ENCODE results near the gene PIP5K1C. TPM values are rescaled to one million over a fixed set of nuclear protein-coding genes. Genes with fewer than 3 reads are reported as not detected.
A peak's percentile ranks its signal among the peaks of the same experiment; 100 is the strongest.

Gene PIP5K1C
- total RNA-seq, 1 donor from 2014 or later: 42.0 TPM

DNA sequence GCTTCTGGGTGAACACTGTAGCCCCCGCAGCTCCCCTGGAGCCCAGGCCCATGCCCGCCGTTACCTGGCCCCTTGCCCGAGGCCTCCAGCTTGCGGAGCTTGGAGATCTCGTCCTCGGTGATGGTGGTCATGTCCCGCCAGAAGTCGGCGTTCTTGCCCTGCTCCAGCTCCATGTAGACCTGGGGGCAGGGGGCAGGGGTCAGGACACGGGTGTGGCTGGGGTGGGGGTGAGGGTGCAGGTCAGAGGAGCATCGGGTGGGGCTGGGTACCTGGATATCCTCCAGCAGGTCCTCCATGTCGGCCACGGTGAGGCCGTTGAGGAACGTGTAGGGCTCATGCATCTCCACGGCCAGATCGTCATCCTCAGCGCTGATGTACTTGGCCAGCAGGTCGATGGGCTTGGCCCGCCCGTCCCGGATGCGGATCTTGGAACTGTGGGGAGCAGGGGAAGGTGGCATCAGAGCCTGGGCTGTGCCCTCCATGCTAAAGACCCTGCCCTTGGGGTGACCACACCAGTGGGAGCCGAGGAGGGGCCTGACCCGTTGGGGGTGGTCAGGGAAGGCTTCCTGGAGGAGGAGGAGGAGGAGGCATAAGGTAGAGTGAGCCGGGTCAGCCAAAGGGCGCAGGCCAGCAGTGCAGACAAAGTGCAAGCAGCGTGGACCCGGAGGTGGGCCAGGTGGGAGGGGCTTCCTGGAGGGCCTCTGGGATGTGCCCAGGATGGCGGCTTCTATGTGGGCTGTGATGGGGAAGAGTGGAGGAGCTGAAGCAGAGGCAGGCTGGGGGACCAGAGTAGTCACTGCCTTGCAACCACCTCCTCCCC, 81.2 kb downstream of the PIP5K1C start:
- H3K36me3 Mint-ChIP-seq (ENCODE audit: low read depth, unreplicated experiment): peaks cover 6% of the 10 kb centered on the region
- Histone ChIP-seq H3K4me3 (ENCODE audit: insufficient read depth, low read depth, low read length) (no peak overlapping the region), H4K20me1 (ENCODE audit: insufficient read depth, low read length) (peaks cover 7% of the 10 kb centered on the region), H2AFZ (ENCODE audit: low read depth, low read length) (no peak overlapping the region), H3K9ac (ENCODE audit: low read length) (no peak overlapping the region), H3K9me3 (ENCODE audit: insufficient read depth, low read depth, low read length) (no peaks in the 10 kb centered on the region), H3K27ac (ENCODE audit: low read depth, low read length) (no peak overlapping the region), H3K36me3 (ENCODE audit: insufficient read depth, low read length) (no peaks in the 10 kb centered on the region), H3K4me1 (ENCODE audit: insufficient read depth, low read length) (no peaks in the 10 kb centered on the region), H3K27me3 (ENCODE audit: insufficient read depth, low read length) (no peaks in the 10 kb centered on the region), H3K4me2 (ENCODE audit: low read length) (no peak overlapping the region), H3K79me2 (ENCODE audit: insufficient read depth, low read length) (peaks cover 12% of the 10 kb centered on the region)
- H3K27me3 Mint-ChIP-seq (ENCODE audit: low read depth, unreplicated experiment): no peaks in the 10 kb centered on the region
- H3K27ac Mint-ChIP-seq (ENCODE audit: unreplicated experiment): peak overlapping the region; percentile 7
- H3K9me3 Mint-ChIP-seq (ENCODE audit: unreplicated experiment): no peaks in the 10 kb centered on the region
- H3K4me3 Mint-ChIP-seq (ENCODE audit: unreplicated experiment): no peak overlapping the region
- TF ChIP-seq, protein P1, sequence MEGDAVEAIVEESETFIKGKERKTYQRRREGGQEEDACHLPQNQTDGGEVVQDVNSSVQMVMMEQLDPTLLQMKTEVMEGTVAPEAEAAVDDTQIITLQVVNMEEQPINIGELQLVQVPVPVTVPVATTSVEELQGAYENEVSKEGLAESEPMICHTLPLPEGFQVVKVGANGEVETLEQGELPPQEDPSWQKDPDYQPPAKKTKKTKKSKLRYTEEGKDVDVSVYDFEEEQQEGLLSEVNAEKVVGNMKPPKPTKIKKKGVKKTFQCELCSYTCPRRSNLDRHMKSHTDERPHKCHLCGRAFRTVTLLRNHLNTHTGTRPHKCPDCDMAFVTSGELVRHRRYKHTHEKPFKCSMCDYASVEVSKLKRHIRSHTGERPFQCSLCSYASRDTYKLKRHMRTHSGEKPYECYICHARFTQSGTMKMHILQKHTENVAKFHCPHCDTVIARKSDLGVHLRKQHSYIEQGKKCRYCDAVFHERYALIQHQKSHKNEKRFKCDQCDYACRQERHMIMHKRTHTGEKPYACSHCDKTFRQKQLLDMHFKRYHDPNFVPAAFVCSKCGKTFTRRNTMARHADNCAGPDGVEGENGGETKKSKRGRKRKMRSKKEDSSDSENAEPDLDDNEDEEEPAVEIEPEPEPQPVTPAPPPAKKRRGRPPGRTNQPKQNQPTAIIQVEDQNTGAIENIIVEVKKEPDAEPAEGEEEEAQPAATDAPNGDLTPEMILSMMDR (IDR thresholded peaks at IDR 0.05; ENCODE audit: insufficient read depth, low read depth, low read length): no peak
- TF ChIP-seq EZH2 (IDR thresholded peaks at IDR 0.05; ENCODE audit: insufficient read depth, low read length): no peak
- DNase-seq (ENCODE audit: low read depth): no peak
- no peak for FAIRE-seq
- no peaks in the 10 kb centered on the region for H3K4me1 Mint-ChIP-seq (ENCODE audit: low read depth, unreplicated experiment)

DNA sequence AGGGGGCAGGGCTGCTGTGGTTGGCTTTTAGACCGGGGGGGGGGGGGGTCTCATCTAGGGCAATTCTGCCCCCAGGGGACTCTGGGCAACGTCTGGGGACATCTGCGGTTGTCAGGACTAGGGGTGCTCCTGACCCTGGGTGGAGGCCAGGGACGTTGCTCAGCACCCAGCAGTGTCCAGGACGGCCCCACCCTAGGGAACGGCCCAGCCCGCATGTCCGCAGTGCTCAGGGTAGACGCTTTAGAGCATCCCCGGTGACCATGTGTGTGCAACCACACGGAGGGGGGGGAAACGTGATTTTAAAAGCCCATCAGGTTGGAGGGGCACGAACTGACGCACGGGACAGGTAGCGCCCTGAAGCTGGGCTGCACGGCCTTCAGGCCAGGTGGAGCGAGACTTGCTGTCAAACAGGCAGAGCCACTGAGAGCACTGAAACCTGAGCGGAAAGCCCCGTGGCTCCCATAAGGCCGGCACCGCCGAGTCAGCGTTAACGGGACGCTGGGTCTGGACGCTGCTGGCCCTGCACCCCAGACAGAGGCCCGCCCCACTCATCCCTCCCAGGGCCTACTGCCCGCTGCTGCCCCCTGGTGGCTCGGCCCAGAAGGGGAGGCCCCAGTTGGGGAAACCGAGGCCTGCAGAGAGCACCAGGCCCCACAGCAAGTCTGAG, 82.0 kb downstream of the PIP5K1C start:
- no peaks in the 10 kb centered on the region for H3K27me3 ChIP-seq (ENCODE audit: insufficient read depth, low read length)
- H3K4me1 ChIP-seq (ENCODE audit: insufficient read depth, low read length): no peaks in the 10 kb centered on the region
- no peak overlapping the region for H3K4me2 ChIP-seq (ENCODE audit: low read length)
- no peaks in the 10 kb centered on the region for H3K9me3 Mint-ChIP-seq (ENCODE audit: unreplicated experiment)
- no peak for TF ChIP-seq EZH2 (IDR thresholded peaks at IDR 0.05; ENCODE audit: insufficient read depth, low read length)
- TF ChIP-seq, protein P1 (IDR thresholded peaks at IDR 0.05; ENCODE audit: insufficient read depth, low read depth, low read length): peak; percentile 43
- H3K79me2 ChIP-seq (ENCODE audit: insufficient read depth, low read length): peaks cover 5% of the 10 kb centered on the region
- no peak overlapping the region for H3K27ac ChIP-seq (ENCODE audit: low read depth, low read length)
- peaks cover 6% of the 10 kb centered on the region for H3K36me3 Mint-ChIP-seq (ENCODE audit: low read depth, unreplicated experiment)
- DNase-seq (ENCODE audit: low read depth) (no peak), FAIRE-seq (no peak)
- peaks cover 6% of the 10 kb centered on the region for H4K20me1 ChIP-seq (ENCODE audit: insufficient read depth, low read length)
- peak overlapping the region; percentile 47 for H3K27ac Mint-ChIP-seq (ENCODE audit: unreplicated experiment)
- H3K4me3 Mint-ChIP-seq (ENCODE audit: unreplicated experiment): no peak overlapping the region
- no peak overlapping the region for H3K9ac ChIP-seq (ENCODE audit: low read length)
- H3K27me3 Mint-ChIP-seq (ENCODE audit: low read depth, unreplicated experiment): no peaks in the 10 kb centered on the region
- no peak overlapping the region for H3K4me3 ChIP-seq (ENCODE audit: insufficient read depth, low read depth, low read length)
- no peaks in the 10 kb centered on the region for H3K4me1 Mint-ChIP-seq (ENCODE audit: low read depth, unreplicated experiment)
- no peaks in the 10 kb centered on the region for H3K9me3 ChIP-seq (ENCODE audit: insufficient read depth, low read depth, low read length)
- H2AFZ ChIP-seq (ENCODE audit: low read depth, low read length): no peak overlapping the region
- no peaks in the 10 kb centered on the region for H3K36me3 ChIP-seq (ENCODE audit: insufficient read depth, low read length)

Data from astrocyte (in vitro differentiated cells and primary cell).